HG02759 (cell line): ENCODE results near the gene BCAP29.
"Not testable (repeated sequence)": the region's sequence is repeated elsewhere in the genome, so short reads cannot be mapped to it uniquely, and the experiment has no call there.

Experiments
- ATAC-seq: cut with Tn5 transposase; IDR thresholded peaks from one replicate; pipeline ENCODE4 v1.9.1; 2021; ENCODE audit warnings: mild to moderate bottlenecking, moderate library complexity; ENCODE audit not compliant: unreplicated experiment

BCAP29 gene, protein sequence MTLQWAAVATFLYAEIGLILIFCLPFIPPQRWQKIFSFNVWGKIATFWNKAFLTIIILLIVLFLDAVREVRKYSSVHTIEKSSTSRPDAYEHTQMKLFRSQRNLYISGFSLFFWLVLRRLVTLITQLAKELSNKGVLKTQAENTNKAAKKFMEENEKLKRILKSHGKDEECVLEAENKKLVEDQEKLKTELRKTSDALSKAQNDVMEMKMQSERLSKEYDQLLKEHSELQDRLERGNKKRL

DNA sequence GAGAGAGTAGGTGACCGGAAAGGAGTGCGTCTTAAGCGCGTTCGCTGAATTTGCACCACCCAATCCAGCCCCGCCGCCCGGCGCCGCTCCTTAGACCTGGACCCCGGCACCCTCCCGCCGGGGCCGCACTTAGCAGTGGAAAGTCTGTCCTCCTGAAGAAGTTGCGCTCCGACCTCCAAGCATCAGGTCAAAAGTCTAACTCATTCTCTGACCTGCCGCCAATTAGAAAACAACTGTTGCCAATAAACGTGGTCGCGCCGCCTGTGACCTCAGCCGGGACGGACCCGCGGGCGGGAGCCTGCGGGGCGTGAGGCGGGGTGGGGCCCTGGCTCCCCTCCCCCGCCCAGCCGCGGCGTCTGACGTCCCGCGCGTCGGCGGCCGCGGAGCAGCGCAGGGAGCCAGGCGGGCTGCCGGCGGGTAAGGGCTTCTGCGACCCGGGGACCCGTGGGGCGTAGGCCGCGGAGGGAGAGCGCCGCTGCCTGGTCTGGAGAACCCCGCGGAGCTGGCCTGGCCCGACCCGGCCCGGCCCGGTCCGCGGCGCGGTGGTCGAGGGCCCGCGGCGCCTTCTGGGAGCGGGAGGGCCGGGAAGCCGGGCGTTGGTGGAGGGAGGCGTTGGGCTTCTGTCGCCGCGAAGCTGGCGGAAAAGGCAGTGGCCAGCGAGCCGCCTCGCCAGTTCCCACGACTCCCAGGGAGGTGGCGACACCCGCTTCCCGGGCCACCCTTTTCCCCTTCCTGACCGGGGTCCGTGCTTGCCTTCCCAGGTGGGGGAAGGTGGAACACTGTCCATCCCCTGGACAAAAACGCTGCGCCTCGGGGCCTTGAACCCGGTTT lies at the start of gene BCAP29:
Gene BCAP29, plus strand, starts transcription at position 362 of the 831 bp plus-strand sequence. CDS start 527 bp downstream, outside the sequence.
- ATAC-seq, result peak; percentile 97

- no peak for ATAC-seq
Observed at GRCh38 chr7:107530751-107531150, 49.3 kb upstream of the BCAP29 start.

DNA sequence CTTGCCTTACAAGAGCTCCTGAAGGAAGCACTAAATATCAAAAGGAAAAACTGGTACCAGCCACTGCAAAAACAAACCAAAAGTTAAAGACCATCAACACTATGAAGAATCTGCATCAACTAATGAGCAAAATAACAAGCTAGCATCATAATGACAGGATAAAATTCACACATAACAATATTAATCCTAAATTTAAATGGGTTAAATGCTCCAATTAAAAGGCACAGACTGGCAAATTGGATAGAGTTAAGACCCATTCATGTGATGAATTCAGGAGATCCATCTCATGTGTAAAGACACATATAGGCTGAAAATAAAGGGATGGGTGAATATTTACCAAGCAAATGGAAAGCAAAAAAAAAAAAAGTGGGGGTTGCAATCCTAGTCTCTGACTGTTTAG lies 45.9 kb upstream of the BCAP29 start:
- ATAC-seq, result no peak

- ATAC-seq, result not testable (repeated sequence)
Observed at GRCh38 chr7:107537228-107537627, 42.8 kb upstream of the BCAP29 start.

DNA sequence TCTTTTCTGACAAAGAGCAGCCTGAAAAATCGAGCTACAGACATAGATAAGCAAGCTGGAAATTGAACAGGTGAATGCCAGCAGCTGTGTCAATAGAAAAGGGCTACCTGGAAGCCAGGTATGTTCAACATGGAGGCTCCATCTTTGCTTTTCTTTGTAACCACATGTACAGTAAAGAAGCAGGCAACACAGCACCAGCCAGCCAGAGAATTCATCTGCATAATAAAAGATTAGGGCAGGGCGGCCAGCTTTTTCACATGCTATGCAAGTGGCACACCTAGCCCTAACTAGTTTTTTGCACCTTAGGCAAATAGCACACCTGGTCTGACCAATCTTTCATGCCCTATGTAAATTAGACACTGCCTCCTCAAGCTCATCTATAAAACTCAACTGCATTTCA lies 42.0 kb upstream of the BCAP29 start:
- ATAC-seq, result no peak

GRCh38 chr7:107543338-107543993 lies 36.6 kb upstream of the BCAP29 start:
- ATAC-seq, result no peak

GRCh38 chr7:107544848-107545591 lies 35.0 kb upstream of the BCAP29 start:
- no peak for ATAC-seq

GRCh38 chr7:107551936-107552335 lies 28.1 kb upstream of the BCAP29 start:
- ATAC-seq, result no peak

DNA sequence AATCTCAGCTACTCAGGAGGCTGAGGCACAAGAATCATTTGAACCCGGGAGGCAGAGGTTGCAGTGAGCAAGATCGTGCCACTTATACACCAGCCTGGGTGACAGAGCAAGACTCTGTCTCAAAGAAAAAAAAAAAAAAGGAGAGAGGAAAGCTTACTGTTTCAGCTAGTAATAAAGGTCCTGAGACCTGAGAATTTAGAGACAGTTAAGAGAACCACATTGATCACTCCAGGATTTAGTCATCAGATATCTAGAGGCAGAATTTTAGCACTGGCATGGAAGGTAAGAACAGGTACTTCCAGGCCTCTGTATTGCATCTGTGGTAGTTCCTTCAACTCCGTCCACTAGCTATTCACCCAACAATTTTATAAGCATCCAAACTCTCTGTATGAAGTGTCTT lies 24.2 kb upstream of the BCAP29 start:
- no peak for ATAC-seq

- no peak for ATAC-seq
Observed at GRCh38 chr7:107559864-107560263, 20.2 kb upstream of the BCAP29 start.

- no peak for ATAC-seq
Observed at GRCh38 chr7:107560898-107561516, 19.0 kb upstream of the BCAP29 start.

DNA sequence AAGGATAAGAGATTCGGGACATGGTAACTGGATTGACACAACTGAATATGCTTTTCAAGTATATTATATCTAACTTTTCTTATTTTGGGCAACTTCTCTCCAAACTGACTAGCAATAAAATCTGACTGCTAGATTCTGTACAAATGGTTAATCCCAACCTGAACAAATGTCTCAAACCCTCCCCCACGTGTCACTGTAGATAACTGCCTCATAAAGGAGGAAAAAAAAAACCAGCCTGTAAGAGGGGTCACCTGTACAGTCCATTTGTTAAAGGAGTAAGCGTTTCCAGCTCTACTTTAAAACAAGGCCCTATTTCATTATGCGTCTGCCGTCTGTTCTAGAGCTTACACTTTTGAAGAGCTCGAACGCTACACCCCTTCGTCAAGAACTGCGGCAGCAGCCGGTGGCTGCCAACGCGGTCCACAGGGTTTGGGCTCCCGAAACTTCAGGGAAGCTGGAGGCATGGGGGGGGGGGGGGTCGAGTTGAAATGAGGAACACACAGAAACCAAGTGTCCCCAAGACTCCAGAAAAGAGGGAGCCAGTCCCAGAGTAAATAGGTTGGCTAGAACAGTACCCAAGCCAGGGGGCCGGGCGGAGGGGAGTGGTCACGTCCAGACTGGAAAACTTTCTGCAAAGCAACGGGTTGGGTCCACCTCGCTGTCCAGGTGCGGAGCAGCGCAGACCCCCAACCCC lies 16.8 kb upstream of the BCAP29 start:
- peak; percentile 65 for ATAC-seq

DNA sequence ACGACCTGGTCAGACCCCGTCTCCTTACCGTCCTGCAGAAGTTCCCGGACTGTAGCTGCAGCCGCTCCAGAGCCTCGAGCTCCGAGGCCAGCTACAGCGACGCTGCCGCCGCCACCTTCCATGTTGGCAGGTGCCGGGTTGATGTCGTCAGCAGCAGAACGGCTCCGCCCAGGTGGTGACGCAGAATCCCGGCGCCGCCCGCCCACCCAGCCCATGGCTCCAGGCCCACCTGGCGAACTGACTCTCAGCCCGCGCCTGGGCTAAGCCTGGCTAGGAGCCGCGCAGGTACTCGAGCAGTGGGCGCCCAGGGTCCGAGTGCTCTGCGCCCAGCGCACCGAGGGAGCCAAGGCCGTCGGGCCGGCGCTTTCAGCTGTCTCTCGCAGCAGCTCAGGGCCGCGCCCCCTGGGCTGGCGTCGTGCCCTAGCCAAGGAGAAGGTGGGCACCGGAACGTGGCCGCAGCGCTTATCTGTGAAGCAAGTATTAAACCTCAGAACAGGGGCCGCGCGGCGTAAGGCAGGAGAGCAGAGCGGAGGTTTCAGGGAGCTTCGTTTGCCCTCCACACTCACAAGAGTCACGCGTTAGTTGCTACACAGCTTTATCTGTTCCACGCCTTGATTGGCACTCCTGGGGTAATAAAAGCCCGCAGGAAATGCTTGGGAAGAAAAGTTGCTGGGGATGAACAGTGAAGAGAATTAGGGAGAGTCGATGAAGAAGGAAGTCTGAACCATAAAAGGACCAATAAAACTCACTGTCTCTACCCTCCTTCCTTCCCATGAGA lies 16.1 kb upstream of the BCAP29 start, which contains the start of the genes COG5 and DUS4L:
Gene COG5, minus strand, starts transcription at position 146 of the 778 bp plus-strand sequence. Its CDS starts 24 bp downstream, at position 122.
Gene DUS4L, plus strand, starts transcription at position 197 of the 778 bp plus-strand sequence. CDS start 3,100 bp downstream, outside the sequence.
- peak; percentile 97 for ATAC-seq

- no peak for ATAC-seq
Observed at GRCh38 chr7:107564553-107565298, 15.3 kb upstream of the BCAP29 start.

- no peak for ATAC-seq
Observed at GRCh38 chr7:107570298-107570697, 9.7 kb upstream of the BCAP29 start.

DNA sequence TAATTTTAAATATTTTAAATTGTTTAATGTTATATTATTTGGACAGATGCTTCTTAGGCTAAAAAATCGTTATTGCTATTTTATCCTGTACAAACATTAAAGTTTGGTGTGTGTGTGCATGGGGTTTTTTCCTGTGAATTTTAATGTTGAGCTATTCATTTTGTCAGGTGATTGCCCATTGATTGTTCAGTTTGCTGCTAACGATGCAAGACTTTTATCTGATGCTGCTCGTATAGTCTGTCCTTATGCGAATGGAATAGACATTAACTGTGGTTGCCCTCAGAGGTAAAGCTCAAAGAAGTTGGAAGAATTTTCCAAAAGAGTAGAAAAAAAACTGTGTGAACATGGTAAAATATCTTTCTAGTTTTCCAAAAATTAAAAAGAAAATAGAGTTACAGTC lies 6.5 kb upstream of the BCAP29 start:
- no peak for ATAC-seq

DNA sequence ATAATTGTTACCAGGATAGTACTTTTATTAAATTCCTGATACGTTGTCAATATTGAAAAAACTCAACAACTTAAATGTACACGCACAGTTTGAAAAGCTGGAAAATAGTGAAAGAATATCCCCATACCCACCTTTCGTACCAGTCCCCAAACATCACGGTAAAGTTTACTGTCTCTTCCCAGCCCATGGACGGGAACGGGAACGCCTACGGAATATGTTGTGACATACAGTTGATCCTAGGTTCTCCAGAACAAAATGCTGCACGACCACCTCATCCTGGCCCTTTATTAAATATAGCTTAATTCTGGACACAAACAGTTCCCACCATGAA lies 527 bp upstream of the BCAP29 start:
- no peak for ATAC-seq

DNA sequence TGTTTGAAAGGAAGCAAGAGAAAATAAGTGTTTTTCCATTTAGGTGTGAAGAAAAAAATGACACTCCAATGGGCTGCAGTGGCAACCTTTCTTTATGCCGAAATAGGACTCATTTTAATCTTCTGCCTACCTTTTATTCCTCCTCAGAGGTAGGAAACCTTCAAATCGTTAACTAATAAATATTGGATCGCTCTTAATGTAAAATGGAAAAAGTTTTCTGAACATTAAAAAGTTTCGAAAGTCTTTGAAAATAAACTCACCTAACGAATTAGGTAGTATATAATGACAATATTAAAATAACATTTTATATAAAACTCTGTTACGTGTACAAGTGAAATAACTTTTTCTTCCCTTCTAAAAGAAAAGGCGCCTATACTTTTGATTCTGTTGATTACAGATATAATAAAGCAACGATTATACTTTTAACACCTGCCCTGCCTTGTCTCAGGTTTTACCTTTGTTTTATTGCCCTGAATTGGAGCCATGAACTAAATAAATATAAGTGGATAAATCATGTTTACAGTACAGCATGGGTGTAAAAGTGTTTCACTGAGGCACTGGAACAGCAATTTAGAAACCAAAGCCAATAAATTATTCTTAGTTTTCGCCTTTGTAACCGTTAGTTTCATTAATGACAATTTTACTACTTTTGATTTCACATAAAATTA lies 804 bp downstream of the BCAP29 start:
- no peak for ATAC-seq
